Hippocampal formation (tissue), 2 donors: ENCODE results near the gene MLX.
"Not testable (repeated sequence)": the region's sequence is repeated elsewhere in the genome, so short reads cannot be mapped to it uniquely, and the experiment has no call there.

Experiments
- DNase-seq, 2 donors: peaks; one replicate each; lab custom pipeline; 2025; lab: John Stamatoyannopoulos, UW

The MLX gene

DNA sequence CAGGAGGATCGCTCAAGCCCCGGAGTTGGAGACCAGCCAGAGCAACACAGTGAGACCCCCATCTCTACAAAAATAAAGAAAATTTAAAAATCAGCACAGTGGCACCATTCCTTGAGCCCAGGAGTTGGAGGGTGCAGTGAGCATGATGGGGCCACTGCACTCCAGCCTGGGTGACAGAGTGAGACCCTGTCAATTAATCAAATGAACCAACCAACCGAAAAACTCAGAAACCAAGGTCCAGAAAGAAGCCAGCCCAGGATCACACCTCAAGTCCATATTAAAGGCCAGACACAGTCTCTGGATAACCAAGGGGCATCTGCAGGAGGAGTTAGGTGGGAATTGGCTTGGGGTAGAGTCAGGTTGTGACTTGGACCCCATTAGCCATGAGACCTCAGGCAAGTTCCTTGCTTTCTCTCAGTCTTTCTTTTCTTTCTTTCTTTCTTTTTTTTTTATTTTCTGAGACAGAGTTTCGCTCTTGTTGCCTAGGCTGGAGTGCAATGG, 11.7 kb upstream of the MLX start:
- no peak for DNase-seq

DNA sequence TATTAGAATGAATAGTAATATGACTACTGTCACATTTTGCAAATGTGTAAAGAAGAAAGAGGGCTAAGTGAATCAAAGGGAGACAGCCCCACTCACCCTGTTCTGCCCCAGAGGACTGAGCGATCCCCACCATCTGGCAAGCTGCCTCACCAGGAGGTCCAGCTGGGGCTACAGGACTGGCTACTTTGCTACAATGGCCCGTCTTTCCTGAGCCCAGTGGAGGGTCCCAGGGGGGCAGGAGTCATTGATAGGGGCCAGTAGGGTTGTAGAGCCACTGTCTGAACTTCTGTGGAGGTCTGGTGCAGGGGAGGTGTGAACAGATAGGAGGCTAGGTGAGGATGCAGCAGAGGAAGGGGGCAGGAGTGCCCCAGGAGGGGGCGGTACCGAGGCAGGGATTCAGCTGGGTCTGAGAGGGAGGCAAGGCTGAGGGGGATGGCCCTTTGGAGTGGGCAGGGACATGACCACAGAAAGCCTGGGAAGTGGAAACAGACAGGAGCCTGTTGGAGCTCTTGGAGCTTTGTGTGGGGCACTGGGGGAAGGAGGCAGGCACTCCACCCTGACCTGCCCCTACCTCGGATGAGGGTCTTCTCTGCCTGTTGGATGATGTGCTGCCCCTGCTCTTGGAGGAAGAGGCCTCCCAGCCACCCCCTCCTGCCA, 10.8 kb upstream of the MLX start:
- DNase-seq: not testable (repeated sequence)

DNA sequence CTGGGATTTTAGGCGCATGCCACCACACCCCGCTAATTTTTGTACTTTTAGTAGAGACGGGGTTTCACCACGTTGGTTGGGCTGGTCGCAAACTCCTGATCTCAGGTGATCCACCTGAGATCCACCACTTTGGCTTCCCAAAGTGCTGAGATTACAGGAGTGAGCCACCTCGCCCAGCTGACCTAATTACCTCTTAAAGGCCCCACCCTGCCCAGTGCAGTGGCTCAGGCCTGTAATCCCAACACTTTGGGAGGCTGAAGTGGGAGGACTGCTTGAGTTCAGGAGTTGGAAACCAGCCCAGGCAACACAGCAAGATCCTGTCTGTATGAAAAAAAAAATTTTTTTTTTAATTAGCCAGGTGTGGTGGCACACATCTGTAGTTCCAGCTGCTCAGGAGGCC, 7.8 kb upstream of the MLX start:
- no peak for DNase-seq

DNA sequence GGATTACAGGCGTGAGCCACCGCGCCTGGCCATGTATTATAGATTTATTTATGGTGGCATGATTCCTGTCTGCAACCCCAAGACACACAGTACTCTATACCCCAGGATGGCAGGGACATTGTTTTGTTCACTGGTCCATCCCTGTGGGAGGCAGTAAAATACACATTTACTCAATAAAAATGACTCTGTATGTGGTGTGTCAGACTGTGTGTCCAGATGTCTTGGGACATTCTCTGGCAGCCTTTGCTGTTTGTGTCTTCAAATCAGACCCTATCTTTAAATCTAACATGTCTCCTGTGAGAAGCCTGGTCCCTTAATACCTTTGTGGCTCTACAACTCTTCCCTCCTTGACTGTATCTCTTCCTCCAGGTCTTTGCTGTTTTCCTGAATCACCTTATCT, 6.7 kb upstream of the MLX start:
- no peak for DNase-seq

DNA sequence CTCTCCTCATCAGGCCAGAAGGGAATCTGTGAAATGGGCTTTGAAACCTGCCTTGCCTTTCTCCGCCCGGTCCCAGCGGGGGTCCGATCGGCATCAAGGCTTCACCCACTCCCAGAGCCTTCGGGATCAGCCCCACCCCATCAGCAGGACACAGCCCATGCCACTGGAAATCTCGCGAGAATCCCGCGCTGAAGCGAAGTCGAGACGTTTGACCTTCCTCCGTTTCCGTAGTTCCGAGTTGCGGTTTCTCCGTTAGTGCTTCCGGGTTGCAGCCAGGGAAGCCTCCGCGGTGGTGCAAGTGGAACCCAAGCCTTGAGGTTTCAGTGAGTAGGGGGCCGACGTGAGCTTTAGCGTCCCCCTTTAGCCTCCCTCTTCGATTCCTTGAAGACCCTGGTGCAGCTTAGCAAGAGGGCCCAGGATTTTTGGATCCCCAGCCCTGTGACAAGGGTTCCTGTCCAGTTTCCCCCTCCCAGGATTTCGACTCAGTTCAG, 5.0 kb upstream of the MLX start, which contains the start of gene COASY:
TSS of gene COASY (plus strand) at position 252 of the 491 bp plus-strand sequence. CDS start 475 bp downstream, outside the sequence.
- DNase-seq: peak; percentile 84 to 92

DNA sequence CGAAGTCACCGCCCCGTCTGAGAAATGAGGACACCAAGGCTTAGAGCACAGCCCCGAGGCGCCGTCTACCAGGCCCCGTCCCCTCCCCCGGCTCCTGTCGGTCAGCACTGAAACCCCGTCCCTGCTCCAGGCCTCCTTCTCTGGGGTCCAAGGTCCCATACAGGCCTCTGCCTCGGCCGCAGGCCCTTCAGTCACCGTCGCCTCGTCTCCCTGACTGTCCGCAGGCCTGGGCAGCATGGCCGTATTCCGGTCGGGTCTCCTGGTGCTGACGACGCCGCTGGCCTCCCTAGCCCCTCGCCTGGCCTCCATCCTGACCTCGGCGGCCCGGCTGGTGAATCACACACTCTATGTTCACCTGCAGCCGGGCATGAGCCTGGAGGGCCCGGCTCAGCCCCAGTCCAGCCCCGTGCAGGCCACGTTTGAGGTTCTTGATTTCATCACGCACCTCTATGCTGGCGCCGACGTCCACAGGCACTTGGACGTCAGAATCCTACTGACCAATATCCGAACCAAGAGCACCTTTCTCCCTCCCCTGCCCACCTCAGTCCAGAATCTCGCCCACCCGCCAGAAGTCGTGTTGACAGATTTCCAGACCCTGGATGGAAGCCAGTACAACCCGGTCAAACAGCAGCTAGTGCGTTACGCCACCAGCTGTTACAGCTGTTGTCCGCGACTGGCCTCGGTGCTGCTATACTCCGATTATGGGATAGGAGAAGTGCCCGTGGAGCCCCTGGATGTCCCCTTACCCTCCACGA, 4.3 kb upstream of the MLX start:
- no peak for DNase-seq

DNA sequence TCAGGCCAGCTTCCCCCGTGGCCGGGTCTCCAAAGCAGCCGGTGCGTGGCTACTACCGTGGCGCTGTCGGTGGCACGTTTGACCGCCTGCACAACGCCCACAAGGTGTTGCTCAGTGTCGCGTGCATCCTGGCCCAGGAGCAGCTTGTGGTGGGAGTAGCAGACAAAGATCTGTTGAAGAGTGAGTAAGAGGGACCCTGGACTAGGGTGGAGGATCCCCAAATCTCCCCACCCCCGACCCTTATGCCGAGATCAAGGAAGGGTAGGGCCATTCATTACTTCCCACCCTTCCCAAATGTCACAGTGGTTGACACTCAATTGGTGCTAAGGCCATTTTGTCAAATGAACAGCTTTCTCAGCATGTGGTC, 3.8 kb upstream of the MLX start:
- DNase-seq: no peak

DNA sequence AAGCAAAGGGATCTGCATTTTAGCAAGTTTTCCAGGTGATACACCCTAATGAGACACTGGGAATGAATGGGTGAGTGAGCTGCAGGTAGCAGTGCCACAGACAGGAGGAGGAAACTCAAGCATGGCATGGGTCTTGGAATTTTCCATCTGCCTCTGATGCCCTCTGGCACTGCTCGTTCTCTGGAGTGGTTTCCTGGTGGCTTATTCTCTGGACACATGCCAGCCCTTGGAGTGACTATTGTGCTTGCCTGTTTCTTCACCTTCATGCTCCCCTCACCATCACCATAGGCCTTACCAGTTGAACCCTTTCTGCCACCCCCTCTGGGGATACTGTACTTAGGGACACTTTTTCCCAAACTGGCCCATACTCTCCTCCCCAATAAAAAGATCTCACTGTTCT, 3.4 kb upstream of the MLX start:
- no peak for DNase-seq

DNA sequence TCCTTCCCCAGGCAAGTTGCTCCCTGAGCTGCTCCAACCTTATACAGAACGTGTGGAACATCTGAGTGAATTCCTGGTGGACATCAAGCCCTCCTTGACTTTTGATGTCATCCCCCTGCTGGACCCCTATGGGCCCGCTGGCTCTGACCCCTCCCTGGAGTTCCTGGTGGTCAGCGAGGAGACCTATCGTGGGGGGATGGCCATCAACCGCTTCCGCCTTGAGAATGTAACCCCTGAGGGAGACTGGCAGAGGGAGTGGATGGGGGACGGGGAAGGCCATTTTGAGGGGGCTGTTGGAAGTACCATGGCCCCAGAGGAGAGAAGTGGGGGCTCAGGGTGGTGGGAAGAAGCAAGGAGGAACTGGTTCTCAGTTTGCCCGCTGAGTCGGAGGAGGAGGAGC, 3.0 kb upstream of the MLX start:
- DNase-seq: no peak

DNA sequence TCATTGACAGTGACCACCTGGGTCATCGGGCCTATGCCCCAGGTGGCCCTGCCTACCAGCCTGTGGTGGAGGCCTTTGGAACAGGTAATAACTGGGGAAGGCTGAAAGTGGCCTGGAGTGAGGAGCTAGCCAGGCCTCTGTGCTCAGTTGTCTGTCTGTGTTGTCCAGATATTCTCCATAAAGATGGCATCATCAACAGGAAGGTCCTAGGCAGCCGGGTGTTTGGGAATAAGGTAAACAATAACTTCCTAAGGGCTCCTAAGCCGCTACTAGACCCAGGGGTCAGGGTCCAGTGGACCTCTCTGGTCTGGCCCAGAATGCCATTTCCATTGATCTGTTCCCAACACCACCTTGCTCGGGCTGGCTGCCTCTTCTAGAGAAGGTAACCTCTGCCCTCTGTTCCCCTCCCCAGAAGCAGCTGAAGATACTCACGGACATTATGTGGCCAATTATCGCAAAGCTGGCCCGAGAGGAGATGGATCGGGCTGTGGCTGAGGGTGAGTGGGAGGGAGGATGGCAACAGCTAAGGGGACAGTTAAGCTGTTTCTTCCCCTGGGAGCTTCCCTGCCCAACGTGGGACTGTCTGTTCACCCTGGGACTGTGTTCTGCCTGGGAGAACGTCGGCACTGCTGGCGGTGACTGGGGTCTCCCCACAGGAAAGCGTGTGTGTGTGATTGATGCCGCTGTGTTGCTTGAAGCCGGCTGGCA, 1.9 kb upstream of the MLX start:
- DNase-seq: no peak

DNA sequence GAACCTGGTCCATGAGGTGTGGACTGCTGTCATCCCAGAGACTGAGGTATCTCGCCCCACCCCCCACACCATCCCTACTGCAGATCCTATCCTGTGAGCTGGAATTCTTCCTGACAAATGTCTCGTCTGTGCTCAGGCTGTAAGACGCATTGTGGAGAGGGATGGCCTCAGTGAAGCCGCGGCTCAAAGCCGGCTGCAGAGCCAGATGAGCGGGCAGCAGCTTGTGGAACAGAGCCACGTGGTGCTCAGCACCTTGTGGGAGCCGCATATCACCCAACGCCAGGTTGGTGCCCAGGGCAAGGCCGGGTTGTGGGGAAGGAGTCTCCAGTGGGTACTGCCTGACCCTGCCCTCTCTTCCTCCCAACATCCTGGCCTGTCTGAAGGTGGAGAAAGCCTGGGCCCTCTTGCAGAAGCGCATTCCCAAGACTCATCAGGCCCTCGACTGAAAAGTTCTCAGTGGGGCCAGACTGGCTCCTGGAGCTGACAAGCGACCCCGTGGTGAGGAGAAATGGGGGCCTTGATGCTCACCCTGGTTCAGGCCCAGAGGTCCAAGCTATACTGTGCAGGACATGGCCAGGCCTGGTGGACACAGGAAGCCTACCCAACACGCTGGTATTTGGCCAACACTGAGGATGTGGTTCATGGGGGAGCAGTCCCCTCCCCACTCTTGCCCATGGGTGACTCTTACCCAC, 1.2 kb upstream of the MLX start:
- no peak for DNase-seq

DNA sequence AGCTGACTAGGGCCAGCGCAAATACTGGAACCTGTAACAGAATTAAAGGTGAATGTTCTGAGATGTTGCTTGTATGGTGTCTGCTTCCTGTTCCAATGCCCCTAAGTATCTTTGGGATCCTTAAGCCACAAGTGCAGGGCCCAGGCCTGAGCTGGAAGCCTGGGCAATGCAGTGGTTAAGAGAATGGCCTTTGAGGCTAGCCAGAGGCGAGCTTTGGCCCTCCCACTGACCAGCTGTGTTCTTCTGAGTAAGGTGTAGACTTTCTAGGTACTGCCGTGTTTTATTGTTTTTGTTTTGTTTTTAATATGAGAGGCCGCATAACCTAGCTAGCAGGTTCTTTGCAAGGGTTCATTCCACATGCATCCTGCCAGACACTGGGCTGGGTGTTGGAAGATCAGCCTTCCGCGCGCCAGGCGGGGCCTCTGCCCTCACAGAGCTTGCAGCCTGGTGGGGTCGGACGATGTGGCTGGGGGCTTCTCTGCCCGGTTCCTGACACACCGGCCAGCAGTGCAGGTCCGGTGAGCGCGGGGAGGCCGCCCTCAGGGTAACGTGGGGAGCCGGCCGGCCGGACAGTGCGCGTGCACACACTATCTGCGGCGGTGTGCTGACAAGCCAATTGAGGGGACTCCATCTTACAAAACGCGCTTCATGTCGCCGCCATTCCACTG, 551 bp upstream of the MLX start:
- DNase-seq: no peak

DNA sequence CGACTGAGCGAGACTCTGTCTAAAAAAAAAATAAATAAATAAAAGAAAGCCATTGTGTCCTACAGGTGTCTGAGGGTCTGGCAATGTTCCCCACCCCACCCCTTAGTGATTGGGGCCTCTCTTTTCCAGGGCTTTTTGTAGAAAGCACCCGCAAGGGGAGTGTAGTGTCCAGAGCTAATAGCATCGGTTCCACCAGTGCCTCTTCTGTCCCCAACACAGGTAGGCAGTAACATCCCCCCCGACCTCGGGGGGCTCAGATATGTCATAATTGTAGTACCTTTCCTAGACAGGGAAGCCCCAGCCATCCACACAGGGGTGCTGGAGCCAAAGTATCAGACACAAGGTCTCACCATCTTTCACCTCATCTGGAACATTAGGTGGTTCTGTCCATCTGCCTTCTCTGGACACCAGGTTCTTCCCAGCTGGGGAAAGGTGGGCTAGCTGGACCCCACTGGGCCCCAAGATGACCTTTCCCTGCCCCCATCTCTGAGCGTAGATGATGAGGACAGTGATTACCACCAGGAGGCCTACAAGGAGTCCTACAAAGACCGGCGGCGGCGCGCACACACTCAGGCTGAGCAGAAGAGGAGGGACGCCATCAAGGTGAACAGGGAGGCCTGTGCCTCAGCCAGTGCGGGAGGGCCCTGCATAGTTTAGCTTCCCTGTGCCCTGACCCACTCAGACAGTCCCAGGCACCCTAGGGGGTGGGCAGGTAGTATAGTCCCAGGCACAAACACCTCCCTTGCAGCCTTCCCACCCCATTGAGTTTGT, 1.6 kb downstream of the MLX start:
- no peak for DNase-seq

DNA sequence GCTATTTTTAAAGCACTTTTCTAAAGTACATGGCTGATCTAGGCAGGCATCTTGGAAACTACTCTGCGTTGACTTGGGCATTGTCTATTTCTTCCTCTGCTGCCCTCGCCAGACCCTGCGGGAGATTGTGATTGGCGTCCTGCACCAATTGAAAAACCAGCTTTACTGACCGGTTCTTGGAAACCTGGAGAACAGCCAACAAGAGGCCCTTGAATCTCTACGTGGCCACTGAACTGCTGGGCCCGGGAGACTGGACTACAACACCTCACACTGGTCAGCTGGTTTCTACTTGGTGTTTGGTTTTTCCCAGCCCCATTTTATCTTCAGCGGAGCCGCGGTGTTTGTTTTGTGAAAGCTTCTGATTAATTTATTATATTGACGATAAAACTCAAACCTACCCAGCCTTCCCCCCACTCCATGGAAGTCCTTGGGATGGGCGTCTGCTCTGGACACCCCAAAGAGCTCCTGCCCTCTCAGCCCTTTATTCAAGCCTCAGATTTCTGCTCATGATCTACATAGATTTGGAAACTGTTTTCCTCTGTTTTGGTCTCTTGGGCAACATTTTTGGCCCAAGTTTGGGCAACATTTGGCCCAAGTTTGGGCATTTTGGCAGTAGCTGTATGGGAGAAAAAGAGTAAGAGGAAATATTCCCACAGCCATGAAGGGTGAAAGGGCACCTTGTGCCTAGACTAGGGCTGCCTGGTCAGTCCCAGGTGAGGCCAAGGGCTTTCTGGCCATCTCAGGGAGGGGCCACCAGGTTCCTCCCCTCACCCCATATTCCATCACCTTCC, 4.7 kb downstream of the MLX start:
- DNase-seq: no peak

DNA sequence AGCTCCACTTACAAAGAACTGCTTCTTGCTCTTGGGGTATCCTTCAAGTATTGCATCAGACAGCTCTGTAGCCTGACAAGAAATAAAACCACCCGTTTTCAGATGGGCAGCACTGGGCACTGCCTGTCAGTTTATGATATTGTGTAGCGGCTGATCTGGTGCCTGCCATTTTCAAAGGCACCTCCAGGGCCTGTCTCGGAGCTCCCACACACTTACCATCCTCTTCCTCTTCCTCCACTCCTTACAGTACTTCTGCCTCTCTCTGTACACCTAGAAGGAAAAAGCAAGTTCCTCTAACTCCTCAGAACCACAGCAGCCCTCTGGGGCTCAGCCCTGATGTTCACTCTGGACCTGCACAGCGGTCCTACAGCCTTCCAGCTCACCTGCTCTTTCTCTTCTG, 6.2 kb downstream of the MLX start:
- DNase-seq: no peak

DNA sequence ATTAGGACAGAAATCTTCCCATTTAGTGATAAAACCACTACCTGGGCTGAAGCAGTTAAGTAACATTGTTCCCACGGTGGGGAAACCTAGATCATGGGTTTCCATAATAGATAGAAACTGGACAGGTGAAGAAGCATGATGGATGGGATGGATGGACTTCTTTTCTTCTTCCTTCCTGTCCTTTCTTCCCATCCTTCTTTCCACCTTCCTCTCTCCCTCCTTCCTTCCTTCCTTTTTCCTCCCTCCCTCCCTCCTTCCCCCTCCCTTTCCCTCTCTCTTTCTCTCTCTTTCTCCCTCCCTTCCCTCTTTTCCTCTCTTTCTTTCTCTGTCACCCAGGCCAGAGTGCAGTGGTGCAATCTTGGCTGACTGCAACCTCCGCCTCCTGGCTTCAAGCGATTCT, 7.6 kb downstream of the MLX start:
- no peak for DNase-seq

DNA sequence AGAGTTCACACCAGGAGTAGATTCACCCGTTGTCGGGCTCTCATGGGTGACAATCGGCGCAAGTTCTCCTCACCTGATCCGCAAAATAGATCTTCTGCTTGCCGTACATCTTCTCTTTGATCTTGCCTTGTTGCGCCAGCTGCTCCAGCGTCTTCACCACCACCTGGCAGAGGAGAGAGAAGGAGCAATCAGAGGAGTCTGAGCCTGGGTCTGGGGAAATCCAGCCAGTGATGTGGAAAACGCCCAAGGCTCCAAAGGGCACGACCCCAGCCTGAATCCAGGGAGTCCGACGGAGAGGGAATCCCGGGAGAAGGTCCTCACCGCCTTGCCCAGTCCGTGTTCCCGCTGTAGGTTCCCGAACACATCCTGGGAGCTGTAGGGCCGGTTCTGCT, 10.2 kb downstream of the MLX start:
- DNase-seq: no peak

DNA sequence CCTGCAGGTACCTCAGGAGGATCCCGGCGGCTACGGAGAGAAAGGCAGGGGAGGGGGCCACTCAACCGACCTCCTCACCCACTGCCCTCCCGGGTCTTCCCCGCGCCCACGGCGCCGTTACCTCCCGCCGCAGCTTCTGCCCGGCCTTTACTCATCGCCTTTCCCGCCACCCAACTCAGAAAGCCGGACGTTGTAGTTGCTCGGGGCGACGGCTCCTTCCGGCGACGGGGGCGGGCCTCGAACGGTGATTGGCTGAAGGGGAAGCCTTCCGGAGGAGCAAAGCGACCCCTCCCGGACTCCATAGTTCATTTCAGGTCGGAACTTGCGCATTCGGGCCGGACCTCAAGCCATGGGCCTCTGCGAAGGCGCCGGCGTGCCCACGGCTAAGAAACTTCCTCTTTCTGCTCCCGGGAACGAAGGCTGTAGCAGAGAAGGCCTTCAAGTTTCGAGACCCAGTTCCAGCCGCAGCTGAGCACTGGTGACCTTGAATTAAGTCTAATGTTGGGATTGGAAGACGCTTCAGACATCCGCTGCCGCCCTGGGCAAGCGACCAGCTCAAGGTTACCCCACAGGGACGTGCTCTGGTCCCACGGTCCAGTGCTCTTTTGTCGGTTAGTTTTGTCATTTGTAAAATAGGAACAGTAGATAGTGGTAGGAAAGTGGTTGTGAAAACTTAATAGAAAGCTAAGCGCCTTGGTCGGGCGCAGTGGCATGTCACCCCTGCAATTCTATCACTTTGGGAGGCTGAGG, 10.8 kb downstream of the MLX start, which contains the start of gene PSMC3IP:
TSS of gene PSMC3IP (minus strand) at position 198 of the 750 bp plus-strand sequence. CDS start at position 155, 43 bp downstream.
- DNase-seq: peak; percentile 90 to 92

DNA sequence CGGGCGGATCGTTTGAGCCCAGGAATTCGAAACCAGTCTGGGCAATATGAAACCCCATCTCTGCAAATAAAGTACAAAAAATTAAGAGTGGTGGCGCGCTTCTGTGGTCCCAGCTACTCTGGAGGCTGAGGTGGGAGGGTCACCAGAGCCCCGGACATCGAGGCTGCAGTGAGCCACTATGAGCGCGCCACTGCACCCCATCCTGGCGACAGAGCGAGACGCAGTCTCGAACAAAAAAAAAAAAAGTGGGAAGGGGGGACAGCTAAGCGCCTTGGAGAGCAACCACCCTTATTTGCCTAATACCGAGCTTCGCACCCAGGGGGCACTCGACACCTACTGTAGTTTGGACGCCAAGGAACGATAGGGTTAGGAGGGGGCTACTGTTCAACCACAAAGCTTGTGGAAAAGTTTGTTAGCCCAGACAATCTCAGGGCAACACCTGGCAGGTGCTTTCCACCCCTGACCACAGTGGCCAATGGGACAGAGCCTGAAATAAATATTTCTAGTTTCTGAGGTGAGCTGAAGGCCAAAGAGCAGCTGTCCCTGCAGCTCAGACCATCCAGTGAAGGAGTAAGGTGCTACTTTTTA, 11.5 kb downstream of the MLX start:
- DNase-seq: peak; percentile 31 to 43
